ENCODE results near the gene CGNL1.

- TF ChIP-seq CTCF (IDR thresholded peaks at IDR 0.05; ENCODE audit: low read length) (no peak), EZH2 (IDR thresholded peaks at IDR 0.05; ENCODE audit: borderline replicate concordance, low read length) (no peak)
These were observed 582 bp downstream of the CGNL1 start for GRCh38 chr15:57376696-57377477.
